Dermis blood vessel endothelial cell (primary cell): ENCODE measurements around the gene NXPH2. TPM values are rescaled to one million over a fixed set of nuclear protein-coding genes. Genes with fewer than 3 reads are reported as not detected.
"Not testable (repeated sequence)": the region's sequence is repeated elsewhere in the genome, so short reads cannot be mapped to it uniquely, and the experiment has no call there.

ENCODE experiments used
- DNase-seq: peaks from one replicate; pipeline ENCODE4 v3.0.0; 2010
- total RNA-seq: library from RNA; depleted of rRNA; stranded (reverse); fragments of >200 nt; gene quantifications from 2 replicates; pipeline ENCODE4 v1.2.3, GENCODE V29; 2014

The NXPH2 gene
- total RNA-seq, 1 donor from 2014 or later = not detected

- DNase-seq = no peak
Observed at GRCh38 chr2:138708682-138709241, 71.4 kb downstream of the NXPH2 start.

- DNase-seq = no peak
Observed at GRCh38 chr2:138707392-138708074, 72.7 kb downstream of the NXPH2 start.

- DNase-seq = no peak
Observed at GRCh38 chr2:138703242-138703641, 76.9 kb downstream of the NXPH2 start.

- no peak for DNase-seq
Observed at GRCh38 chr2:138700716-138701115, 79.5 kb downstream of the NXPH2 start.

- no peak for DNase-seq
Observed at GRCh38 chr2:138699421-138699820, 80.8 kb downstream of the NXPH2 start.

- no peak for DNase-seq
Observed at GRCh38 chr2:138698428-138698827, 81.8 kb downstream of the NXPH2 start.

- DNase-seq = no peak
Observed at GRCh38 chr2:138691667-138692066, 88.5 kb downstream of the NXPH2 start.

GRCh38 chr2:138689705-138690104, 90.5 kb downstream of the NXPH2 start:
- DNase-seq = no peak

GRCh38 chr2:138682163-138682562, 98.0 kb downstream of the NXPH2 start:
- no peak for DNase-seq

- DNase-seq = no peak
Observed at GRCh38 chr2:138677221-138677620, 103.0 kb downstream of the NXPH2 start.

- DNase-seq = no peak
Observed at GRCh38 chr2:138676619-138677021, 103.6 kb downstream of the NXPH2 start.

- no peak for DNase-seq
Observed at GRCh38 chr2:138671566-138671965, 108.6 kb downstream of the NXPH2 start.

GRCh38 chr2:138670734-138671133, 109.5 kb downstream of the NXPH2 start:
- no peak for DNase-seq

- no peak for DNase-seq
Observed at GRCh38 chr2:138665937-138666336, 114.3 kb downstream of the NXPH2 start.

GRCh38 chr2:138658187-138658894, 121.8 kb downstream of the NXPH2 start:
- DNase-seq = no peak

GRCh38 chr2:138654146-138654545, 126.0 kb downstream of the NXPH2 start:
- no peak for DNase-seq

- no peak for DNase-seq
Observed at GRCh38 chr2:138652378-138652777, 127.8 kb downstream of the NXPH2 start.

GRCh38 chr2:138649571-138649970, 130.6 kb downstream of the NXPH2 start:
- DNase-seq = no peak

- DNase-seq = no peak
Observed at GRCh38 chr2:138648606-138649005, 131.6 kb downstream of the NXPH2 start.

GRCh38 chr2:138644776-138645175, 135.4 kb downstream of the NXPH2 start:
- not testable (repeated sequence) for DNase-seq

- no peak for DNase-seq
Observed at GRCh38 chr2:138640921-138641676, 139.1 kb downstream of the NXPH2 start.

- DNase-seq = no peak
Observed at GRCh38 chr2:138637686-138638085, 142.5 kb downstream of the NXPH2 start.

- no peak for DNase-seq
Observed at GRCh38 chr2:138637061-138637460, 143.1 kb downstream of the NXPH2 start.
